Neural progenitor cell (in vitro differentiated cells): ENCODE measurements around the gene PFDN1.

Experiments used
- EZH2 ChIP-seq: fragments of 200-600 bp; sonication (generic); IDR thresholded peaks from 2 replicates; pipeline ENCODE4 v1.6.1; 2017; ENCODE audit warnings: antibody characterized with exemption, mild to moderate bottlenecking, moderate library complexity
- EZH2phosphoT487 ChIP-seq: fragments of 200-600 bp; sonication (generic); IDR thresholded peaks from 2 replicates; pipeline ENCODE4 v1.6.1; 2017; ENCODE audit warnings: antibody characterized with exemption
- TF ChIP-seq, protein P1 (sequence below): fragments of 200-600 bp; sonication (generic); IDR thresholded peaks from 2 replicates; pipeline ENCODE4 v1.5.1; 2017; ENCODE audit warnings: antibody characterized with exemption, mild to moderate bottlenecking

GRCh38 chr5:140251527-140251973, 51.4 kb downstream of the PFDN1 start:
- TF ChIP-seq EZH2phosphoT487 (no peak), EZH2 (no peak)
- TF ChIP-seq, protein P1, sequence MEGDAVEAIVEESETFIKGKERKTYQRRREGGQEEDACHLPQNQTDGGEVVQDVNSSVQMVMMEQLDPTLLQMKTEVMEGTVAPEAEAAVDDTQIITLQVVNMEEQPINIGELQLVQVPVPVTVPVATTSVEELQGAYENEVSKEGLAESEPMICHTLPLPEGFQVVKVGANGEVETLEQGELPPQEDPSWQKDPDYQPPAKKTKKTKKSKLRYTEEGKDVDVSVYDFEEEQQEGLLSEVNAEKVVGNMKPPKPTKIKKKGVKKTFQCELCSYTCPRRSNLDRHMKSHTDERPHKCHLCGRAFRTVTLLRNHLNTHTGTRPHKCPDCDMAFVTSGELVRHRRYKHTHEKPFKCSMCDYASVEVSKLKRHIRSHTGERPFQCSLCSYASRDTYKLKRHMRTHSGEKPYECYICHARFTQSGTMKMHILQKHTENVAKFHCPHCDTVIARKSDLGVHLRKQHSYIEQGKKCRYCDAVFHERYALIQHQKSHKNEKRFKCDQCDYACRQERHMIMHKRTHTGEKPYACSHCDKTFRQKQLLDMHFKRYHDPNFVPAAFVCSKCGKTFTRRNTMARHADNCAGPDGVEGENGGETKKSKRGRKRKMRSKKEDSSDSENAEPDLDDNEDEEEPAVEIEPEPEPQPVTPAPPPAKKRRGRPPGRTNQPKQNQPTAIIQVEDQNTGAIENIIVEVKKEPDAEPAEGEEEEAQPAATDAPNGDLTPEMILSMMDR = no peak
